HAP-1 (cell line): ENCODE results near the gene OR1J2.

Experiments
- DNase-seq, 2 experiments: peaks; one replicate each; pipeline ENCODE4 v3.0.0-alpha.2; 2016 to 2020; ENCODE audit warnings: low spot score in 2 of 2
- H3K27me3 ChIP-seq: fragments of 250-450 bp; sonication (Bioruptor Pico); 2 replicates; pipeline ENCODE4 v1.5.1; 2020; ENCODE audit warnings: low read depth, mild to moderate bottlenecking, moderate library complexity
- H3K36me3 ChIP-seq: fragments of 250-450 bp; sonication (Bioruptor Pico); replicated peaks from 2 replicates; pipeline ENCODE4 v1.5.1; 2020; ENCODE audit warnings: mild to moderate bottlenecking
- H3K4me1 ChIP-seq: fragments of 250-450 bp; sonication (Bioruptor Pico); 2 replicates; pipeline ENCODE4 v1.5.1; 2020; ENCODE audit warnings: mild to moderate bottlenecking
- H3K4me3 ChIP-seq: fragments of 250-450 bp; sonication (Bioruptor Pico); 2 replicates; pipeline ENCODE4 v1.5.1; 2020; ENCODE audit warnings: mild to moderate bottlenecking, moderate library complexity
- H3K9me3 ChIP-seq: fragments of 250-450 bp; sonication (Bioruptor Pico); 2 replicates; pipeline ENCODE4 v1.5.1; 2020; ENCODE audit warnings: mild to moderate bottlenecking, moderate library complexity
- in situ Hi-C: fragments of 300-500 bp; cut with MboI; formaldehyde crosslinking; loops from 3 replicates; pipeline ENCODE4 v1.14.3; 2020; ENCODE audit warnings: low sequenced_read_pairs, inconsistent platforms, mixed read lengths

OR1J2 gene

GRCh38 chr9:122510502-122510901 lies at the start of gene OR1J2:
Gene OR1J2, plus strand, starts transcription at chr9:122510802. Its CDS starts 0 bp downstream, at chr9:122510802.
- DNase-seq = no peak
- no peaks in the 10 kb centered on the region for H3K36me3 ChIP-seq
- H3K4me3 ChIP-seq = no peak within 1 kb of the TSS
- H3K4me1 ChIP-seq = no peaks in the 10 kb centered on the region
- no peaks in the 10 kb centered on the region for H3K9me3 ChIP-seq
- in situ Hi-C loops = no loop called here
- H3K27me3 ChIP-seq = peaks cover 13% of the 10 kb centered on the region; the same call in 1 of the 2 replicates

GRCh38 chr9:122463828-122464632 lies 46.6 kb upstream of the OR1J2 start:
- H3K36me3 ChIP-seq = no peaks in the 10 kb centered on the region
- DNase-seq = peak in 1 of 2 experiments; percentile 56
- no peak overlapping the region for H3K4me3 ChIP-seq
- H3K9me3 ChIP-seq = no peaks in the 10 kb centered on the region
- H3K4me1 ChIP-seq = no peaks in the 10 kb centered on the region
- peaks cover 7% of the 10 kb centered on the region for H3K27me3 ChIP-seq
- in situ Hi-C loops = loop anchor here (5.0 to 25.0 kb wide), 3 partner anchors 348 to 873 kb away; no protein-coding TSS in a partner anchor

DNA sequence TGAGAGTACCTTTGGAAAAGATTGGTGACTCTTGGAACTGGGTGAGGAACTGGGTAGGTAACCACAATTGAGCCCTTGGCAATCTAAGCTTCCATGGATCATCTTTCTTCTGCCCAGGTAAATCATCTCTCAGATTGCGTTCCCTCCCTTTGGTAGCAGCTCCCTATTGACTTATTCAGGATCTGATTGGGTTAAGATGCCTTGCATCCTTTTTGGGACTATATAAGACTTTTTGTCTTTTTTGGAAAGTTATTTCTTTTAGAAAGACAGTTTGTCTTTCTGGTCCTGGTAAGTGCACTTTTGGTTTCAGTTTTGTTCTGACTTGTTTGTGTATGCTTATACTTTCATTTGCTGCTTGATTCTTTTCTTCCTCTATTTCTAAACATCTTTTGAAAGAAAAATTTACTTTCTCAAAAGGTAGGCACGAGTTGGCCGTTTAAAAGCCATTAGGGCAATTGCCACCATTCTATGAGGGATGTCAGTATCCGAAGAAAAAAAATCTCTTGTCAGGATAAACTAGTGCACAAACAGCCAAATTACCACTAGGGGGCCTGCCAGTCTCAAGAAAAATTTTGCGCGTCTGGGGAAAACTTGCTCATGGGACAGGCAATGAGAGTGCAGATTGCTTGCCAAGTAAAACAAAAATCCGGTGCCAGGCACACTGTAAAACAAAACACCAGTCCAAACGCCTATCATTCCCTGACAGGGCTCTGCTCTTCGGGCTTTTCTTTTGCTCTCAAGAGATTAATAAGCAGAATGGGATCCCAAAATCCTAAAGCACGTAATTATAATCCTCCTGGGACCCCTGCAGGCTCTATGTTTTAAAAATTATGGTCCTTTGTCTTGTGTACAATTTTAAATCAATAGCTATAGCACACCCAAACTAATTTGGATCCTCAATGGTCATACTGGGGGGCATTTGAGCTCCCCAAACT lies 45.7 kb upstream of the OR1J2 start:
- H3K36me3 ChIP-seq = no peaks in the 10 kb centered on the region
- peak; percentile 51 to 75 for DNase-seq
- no peak overlapping the region for H3K4me3 ChIP-seq
- in situ Hi-C loops = loop anchor here (5.0 to 25.0 kb wide), 3 partner anchors 347 to 872 kb away; no protein-coding TSS in a partner anchor
- H3K4me1 ChIP-seq = no peaks in the 10 kb centered on the region
- H3K9me3 ChIP-seq = no peaks in the 10 kb centered on the region
- H3K27me3 ChIP-seq = peaks cover 7% of the 10 kb centered on the region

GRCh38 chr9:122466456-122466855 lies 44.1 kb upstream of the OR1J2 start:
- in situ Hi-C loops = loop anchor here (25.0 kb wide), 2 partner anchors 354 to 871 kb away; no protein-coding TSS in a partner anchor
- no peak for DNase-seq
- Histone ChIP-seq H3K9me3 (no peaks in the 10 kb centered on the region), H3K27me3 (peaks cover 5% of the 10 kb centered on the region; the same call in 1 of the 2 replicates), H3K4me3 (no peak overlapping the region), H3K36me3 (no peaks in the 10 kb centered on the region), H3K4me1 (no peaks in the 10 kb centered on the region)

- no peaks in the 10 kb centered on the region for H3K4me1 ChIP-seq
- in situ Hi-C loops = loop anchor here (25.0 kb wide), 2 partner anchors 356 to 869 kb away; no protein-coding TSS in a partner anchor
- peaks cover 5% of the 10 kb centered on the region; the same call in 1 of the 2 replicates for H3K27me3 ChIP-seq
- no peak overlapping the region for H3K4me3 ChIP-seq
- no peak for DNase-seq
- H3K9me3 ChIP-seq = no peaks in the 10 kb centered on the region
- H3K36me3 ChIP-seq = no peaks in the 10 kb centered on the region
Measured at GRCh38 chr9:122468735-122469134, 41.9 kb upstream of the OR1J2 start.

- H3K4me3 ChIP-seq = no peak overlapping the region
- H3K36me3 ChIP-seq = no peaks in the 10 kb centered on the region
- peaks cover 5% of the 10 kb centered on the region; the same call in 1 of the 2 replicates for H3K27me3 ChIP-seq
- H3K4me1 ChIP-seq = no peaks in the 10 kb centered on the region
- no peak for DNase-seq
- in situ Hi-C loops = loop anchor here (25.0 kb wide), 2 partner anchors 362 to 863 kb away; no protein-coding TSS in a partner anchor
- H3K9me3 ChIP-seq = no peaks in the 10 kb centered on the region
Measured at GRCh38 chr9:122474561-122474960, 36.0 kb upstream of the OR1J2 start.

DNA sequence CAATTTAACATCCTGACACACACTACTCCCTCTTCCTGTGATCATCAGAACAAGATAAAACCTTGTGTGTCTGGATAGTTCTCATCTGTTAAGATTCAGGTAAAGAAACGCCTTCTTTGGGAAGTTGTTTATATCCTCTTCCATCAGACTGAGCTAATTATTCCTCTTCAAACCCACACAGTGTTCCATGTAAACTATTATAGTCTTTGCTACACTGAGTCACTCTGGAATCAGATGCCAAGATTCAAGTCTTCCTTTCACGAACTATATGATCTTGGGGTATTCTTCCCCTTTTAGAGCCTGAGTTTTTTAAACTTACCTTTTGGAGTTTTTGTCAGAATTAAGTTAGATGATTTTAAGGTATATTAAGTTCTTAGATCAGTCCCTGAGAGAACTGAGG lies 34.9 kb upstream of the OR1J2 start:
- H3K4me1 ChIP-seq = no peaks in the 10 kb centered on the region
- in situ Hi-C loops = no loop called here

DNA sequence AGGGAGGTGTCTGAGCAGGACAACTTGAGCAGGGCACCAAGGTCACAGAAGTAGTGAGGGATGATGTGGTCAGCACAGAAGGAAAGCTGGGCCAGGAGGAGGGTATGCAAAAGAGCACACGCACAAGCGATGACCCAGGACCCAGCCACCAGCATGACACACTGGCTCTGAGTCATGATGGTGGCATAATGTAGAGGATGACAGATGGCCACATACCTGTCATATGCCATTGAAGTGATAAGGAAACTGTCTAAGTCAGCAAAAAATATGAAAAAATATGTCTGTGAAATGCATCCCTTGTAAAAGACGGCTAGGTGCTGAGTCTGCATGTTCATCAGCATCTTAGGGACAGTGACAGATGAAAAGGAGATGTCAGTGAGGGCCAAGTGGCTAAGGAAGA lies 33.3 kb upstream of the OR1J2 start:
- in situ Hi-C loops = no loop called here

More for the DNA sequence above, 34.9 kb upstream of the OR1J2 start:
- no peak for DNase-seq
- Histone ChIP-seq H3K9me3 (no peaks in the 10 kb centered on the region), H3K36me3 (no peaks in the 10 kb centered on the region), H3K27me3 (peaks cover 5% of the 10 kb centered on the region; the same call in 1 of the 2 replicates), H3K4me3 (no peak overlapping the region)

GRCh38 chr9:122477826-122478225 lies 32.8 kb upstream of the OR1J2 start, which contains the start of gene OR1J1:
Gene OR1J1, minus strand, starts transcription at chr9:122477926. Its CDS starts 0 bp downstream, at chr9:122477926.
- DNase-seq = no peak
- Histone ChIP-seq H3K4me3 (no peak within 1 kb of the TSS), H3K27me3 (peaks cover 5% of the 10 kb centered on the region; the same call in 1 of the 2 replicates), H3K9me3 (no peaks in the 10 kb centered on the region), H3K4me1 (no peaks in the 10 kb centered on the region), H3K36me3 (no peaks in the 10 kb centered on the region)
- in situ Hi-C loops = no loop called here

More for the DNA sequence above, 33.3 kb upstream of the OR1J2 start:
- Histone ChIP-seq H3K9me3 (no peaks in the 10 kb centered on the region), H3K4me1 (no peaks in the 10 kb centered on the region), H3K4me3 (no peak overlapping the region), H3K36me3 (no peaks in the 10 kb centered on the region), H3K27me3 (peaks cover 5% of the 10 kb centered on the region; the same call in 1 of the 2 replicates)
- DNase-seq = no peak

DNA sequence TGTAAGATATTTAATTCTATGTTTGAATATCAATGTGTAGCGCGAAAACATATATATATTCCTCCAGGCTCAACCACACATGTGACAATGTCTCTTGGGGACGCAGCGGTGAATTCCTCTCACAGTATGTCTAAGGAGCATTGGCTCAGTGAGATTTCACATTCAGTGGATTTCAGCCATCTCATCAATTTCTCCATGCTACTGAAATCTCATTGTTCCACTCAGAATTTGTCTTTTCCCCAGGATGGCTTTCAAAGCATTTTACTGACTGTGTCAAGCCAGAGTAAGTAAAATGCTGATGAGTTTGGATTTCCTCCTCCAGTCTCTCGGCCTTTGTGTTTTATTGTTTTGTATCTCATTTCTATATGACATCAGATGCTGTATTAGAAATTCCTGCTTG lies 31.5 kb upstream of the OR1J2 start:
- no peak for DNase-seq
- H3K36me3 ChIP-seq = no peaks in the 10 kb centered on the region
- in situ Hi-C loops = no loop called here
- no peaks in the 10 kb centered on the region for H3K4me1 ChIP-seq
- H3K27me3 ChIP-seq = peaks cover 3% of the 10 kb centered on the region; the same call in 1 of the 2 replicates
- no peaks in the 10 kb centered on the region for H3K9me3 ChIP-seq
- H3K4me3 ChIP-seq = no peak overlapping the region

GRCh38 chr9:122498883-122499288 lies 11.7 kb upstream of the OR1J2 start:
- Histone ChIP-seq H3K4me1 (no peaks in the 10 kb centered on the region), H3K27me3 (peaks cover 4% of the 10 kb centered on the region; the same call in 1 of the 2 replicates), H3K36me3 (no peaks in the 10 kb centered on the region), H3K9me3 (no peaks in the 10 kb centered on the region), H3K4me3 (no peak overlapping the region)
- in situ Hi-C loops = no loop called here
- DNase-seq = peak; percentile 39 to 68

- Histone ChIP-seq H3K27me3 (peaks cover 8% of the 10 kb centered on the region; the same call in 1 of the 2 replicates), H3K4me1 (no peaks in the 10 kb centered on the region), H3K9me3 (no peaks in the 10 kb centered on the region), H3K4me3 (no peak overlapping the region), H3K36me3 (no peaks in the 10 kb centered on the region)
- in situ Hi-C loops = no loop called here
- no peak for DNase-seq
Measured at GRCh38 chr9:122506964-122507363, 3.6 kb upstream of the OR1J2 start.

GRCh38 chr9:122518226-122518625 lies 7.6 kb downstream of the OR1J2 start:
- no peak for DNase-seq
- H3K9me3 ChIP-seq = no peaks in the 10 kb centered on the region
- H3K4me1 ChIP-seq = no peaks in the 10 kb centered on the region
- no peak overlapping the region for H3K4me3 ChIP-seq
- in situ Hi-C loops = no loop called here
- H3K36me3 ChIP-seq = no peaks in the 10 kb centered on the region
- H3K27me3 ChIP-seq = 0 out of 2 replicates have a peak, but pooled peaks cover under 1% of the 10 kb centered on the region
